Upper lobe of right lung (tissue), 1 donor: ENCODE measurements around the gene PTPN7. TPM values are rescaled to one million over a fixed set of nuclear protein-coding genes. Genes with fewer than 3 reads are reported as not detected.

Experiments used
- ATAC-seq: fragments of 200-7000 bp; cut with Tn5 transposase; one replicate; pipeline ENCODE4 v1.9.1; 2020; ENCODE audit warnings: mild to moderate bottlenecking, moderate library complexity
- DNase-seq: peaks from one replicate; pipeline ENCODE4 v3.0.0-alpha.2; 2020
- H3K27ac ChIP-seq: fragments of 200-600 bp; one replicate; pipeline ENCODE4 v1.8.0; 2022
- H3K27me3 ChIP-seq: fragments of 200-600 bp; one replicate; pipeline ENCODE4 v1.8.0; 2022; ENCODE audit warnings: mild to moderate bottlenecking
- H3K36me3 ChIP-seq: fragments of 200-600 bp; one replicate; pipeline ENCODE4 v1.8.0; 2022
- H3K4me1 ChIP-seq: fragments of 200-600 bp; one replicate; pipeline ENCODE4 v1.8.0; 2022
- H3K4me3 ChIP-seq: fragments of 200-600 bp; one replicate; pipeline ENCODE4 v1.8.0; 2022; ENCODE audit warnings: mild to moderate bottlenecking
- H3K9me3 ChIP-seq: fragments of 200-600 bp; one replicate; pipeline ENCODE4 v1.8.0; 2022
- CTCF ChIP-seq: fragments of 200-600 bp; IDR thresholded peaks from one replicate; pipeline ENCODE4 v1.8.0; 2022; ENCODE audit warnings: antibody characterized with exemption
- intact Hi-C: fragments of 100-400 bp; cut with DNase I; formaldehyde crosslinking; loops from one replicate; pipeline ENCODE4 v1.11.0; 2022
- total RNA-seq: library from RNA; stranded (reverse); fragmentation: NEBNext Ultra II Directional; extraction: Animal tissue kit (Norgen Biotek cat#: 25700); gene quantifications from one replicate; pipeline ENCODE4 v1.2.1, GENCODE V29; 2021
- donor health status: DM: no; HTN: yes; CAD: no; lungs with severe emphysema.

Gene PTPN7
- total RNA-seq, 1 donor from 2014 or later, result 7.3 TPM

GRCh38 chr1:202134645-202135172 is 25.7 kb downstream of the PTPN7 start:
- peak overlapping the region; percentile 51 for H3K27ac ChIP-seq
- no peak for TF ChIP-seq CTCF
- no peak for DNase-seq

GRCh38 chr1:202133989-202134388 is 26.4 kb downstream of the PTPN7 start:
- peaks cover 28% of the 10 kb centered on the region for H3K4me1 ChIP-seq
- intact Hi-C loops, result loop anchor here (5.0 kb wide), 1 partner anchor 122 kb away; the partner anchor contains the start of gene ELF3
- H3K36me3 ChIP-seq, result peaks cover 53% of the 10 kb centered on the region
- no peak for TF ChIP-seq CTCF
- H3K9me3 ChIP-seq, result no peaks in the 10 kb centered on the region
- no peak overlapping the region for H3K4me3 ChIP-seq
- ATAC-seq, result no peak
- no peak for DNase-seq
- H3K27ac ChIP-seq, result peak overlapping the region; percentile 86
- no peaks in the 10 kb centered on the region for H3K27me3 ChIP-seq

More at GRCh38 chr1:202134645-202135172, 25.7 kb downstream of the PTPN7 start:
- peaks cover 53% of the 10 kb centered on the region for H3K36me3 ChIP-seq
- H3K4me3 ChIP-seq, result no peak overlapping the region
- no peaks in the 10 kb centered on the region for H3K27me3 ChIP-seq
- H3K9me3 ChIP-seq, result no peaks in the 10 kb centered on the region
- ATAC-seq, result no peak
- peaks cover 28% of the 10 kb centered on the region for H3K4me1 ChIP-seq
- intact Hi-C loops, result loop anchor here (5.0 kb wide), 1 partner anchor 122 kb away; the partner anchor contains the start of gene ELF3

GRCh38 chr1:202133496-202133895 is 26.9 kb downstream of the PTPN7 start:
- Histone ChIP-seq H3K36me3 (peaks cover 53% of the 10 kb centered on the region), H3K4me3 (no peak overlapping the region), H3K27ac (peak overlapping the region; percentile 86), H3K9me3 (no peaks in the 10 kb centered on the region), H3K4me1 (peaks cover 28% of the 10 kb centered on the region), H3K27me3 (no peaks in the 10 kb centered on the region)
- no peak for TF ChIP-seq CTCF
- intact Hi-C loops, result loop anchor here (5.0 kb wide), 1 partner anchor 121 kb away; the partner anchor contains the start of gene ELF3
- ATAC-seq, result no peak
- DNase-seq, result no peak

GRCh38 chr1:202133001-202133400 is 27.4 kb downstream of the PTPN7 start:
- intact Hi-C loops, result loop anchor here (5.0 kb wide), 1 partner anchor 121 kb away; the partner anchor contains the start of gene ELF3
- ATAC-seq, result peak; percentile 23
- Histone ChIP-seq H3K27me3 (no peaks in the 10 kb centered on the region), H3K36me3 (peaks cover 53% of the 10 kb centered on the region), H3K27ac (peak overlapping the region; percentile 86), H3K4me1 (peaks cover 28% of the 10 kb centered on the region), H3K4me3 (peak overlapping the region; percentile 21), H3K9me3 (no peaks in the 10 kb centered on the region)
- TF ChIP-seq CTCF, result no peak
- peak; percentile 78 for DNase-seq

GRCh38 chr1:202131956-202132821 is 28.2 kb downstream of the PTPN7 start:
- Histone ChIP-seq H3K9me3 (no peaks in the 10 kb centered on the region), H3K36me3 (peaks cover 46% of the 10 kb centered on the region), H3K27ac (peak overlapping the region; percentile 86), H3K4me3 (peak overlapping the region; percentile 21), H3K27me3 (no peaks in the 10 kb centered on the region), H3K4me1 (peaks cover 28% of the 10 kb centered on the region)
- intact Hi-C loops, result loop anchor here (5.0 kb wide), 1 partner anchor 120 kb away; the partner anchor contains the start of gene ELF3
- peak; percentile 79 for ATAC-seq
- DNase-seq, result peak; percentile 83
- no peak for TF ChIP-seq CTCF
